ENCODE results near the gene LILRB5.
A peak's percentile ranks its signal among the peaks of the same experiment; 100 is the strongest.
"Not testable (repeated sequence)": the region's sequence is repeated elsewhere in the genome, so short reads cannot be mapped to it uniquely, and the experiment has no call there.

LILRB5 gene

GRCh38 chr19:54243809-54244208 lies 13.3 kb downstream of the LILRB5 start:
- DNase-seq (ENCODE audit: low read depth, low spot score): not testable (repeated sequence)

- not testable (repeated sequence) for DNase-seq (ENCODE audit: low read depth, low spot score)
Observed at GRCh38 chr19:54242646-54243045, 14.4 kb downstream of the LILRB5 start, which contains the start of gene LILRA6. Gene LILRA6, minus strand, starts transcription at chr19:54242790.

- DNase-seq (ENCODE audit: low read depth, low spot score): not testable (repeated sequence)
Observed at GRCh38 chr19:54242234-54242633, 14.8 kb downstream of the LILRB5 start.

GRCh38 chr19:54240372-54241336 lies 16.4 kb downstream of the LILRB5 start:
- DNase-seq (ENCODE audit: low read depth, low spot score): not testable (repeated sequence)

- not testable (repeated sequence) for DNase-seq (ENCODE audit: low read depth, low spot score)
Observed at GRCh38 chr19:54239491-54240371, 17.3 kb downstream of the LILRB5 start.

GRCh38 chr19:54233941-54234340 lies 23.1 kb downstream of the LILRB5 start:
- no peak for DNase-seq (ENCODE audit: low read depth, low spot score)

- peak; percentile 80 for DNase-seq (ENCODE audit: low read depth, low spot score)
Observed at GRCh38 chr19:54231077-54231931, 25.8 kb downstream of the LILRB5 start.

GRCh38 chr19:54230031-54230430 lies 27.0 kb downstream of the LILRB5 start:
- no peak for DNase-seq (ENCODE audit: low read depth, low spot score)

- no peak for DNase-seq (ENCODE audit: low read depth, low spot score)
Observed at GRCh38 chr19:54229146-54229545, 27.9 kb downstream of the LILRB5 start.

GRCh38 chr19:54224619-54225018 lies 32.5 kb downstream of the LILRB5 start:
- DNase-seq (ENCODE audit: low read depth, low spot score): not testable (repeated sequence)

- DNase-seq (ENCODE audit: low read depth, low spot score): not testable (repeated sequence)
Observed at GRCh38 chr19:54223937-54224281, 33.2 kb downstream of the LILRB5 start.

GRCh38 chr19:54223277-54223936 lies 33.7 kb downstream of the LILRB5 start:
- DNase-seq (ENCODE audit: low read depth, low spot score): not testable (repeated sequence)

GRCh38 chr19:54222474-54223276 lies 34.4 kb downstream of the LILRB5 start, which contains the start of gene LILRB3:
Gene LILRB3, minus strand, starts transcription at chr19:54223007. Its CDS starts 31 bp downstream, at chr19:54222976.
- DNase-seq (ENCODE audit: low read depth, low spot score): not testable (repeated sequence)

GRCh38 chr19:54221947-54222346 lies 35.1 kb downstream of the LILRB5 start:
- not testable (repeated sequence) for DNase-seq (ENCODE audit: low read depth, low spot score)

GRCh38 chr19:54219702-54220101 lies 37.4 kb downstream of the LILRB5 start:
- not testable (repeated sequence) for DNase-seq (ENCODE audit: low read depth, low spot score)

GRCh38 chr19:54218960-54219661 lies 38.0 kb downstream of the LILRB5 start:
- no peak for DNase-seq (ENCODE audit: low read depth, low spot score)

GRCh38 chr19:54218259-54218658 lies 38.8 kb downstream of the LILRB5 start:
- DNase-seq (ENCODE audit: low read depth, low spot score): no peak

GRCh38 chr19:54217517-54218247 lies 39.4 kb downstream of the LILRB5 start:
- not testable (repeated sequence) for DNase-seq (ENCODE audit: low read depth, low spot score)

Measured in activated naive CD8-positive, alpha-beta T cell treated with anti-CD3 and anti-CD28 coated beads, Interleukin-2, amount 50 U/mL, for 16 hours (primary cell).